IMR-90 (cell line): ENCODE data around the gene CCNQ. TPM values are rescaled to one million over a fixed set of nuclear protein-coding genes. Genes with fewer than 3 reads are reported as not detected.

Experiments
- ATAC-seq: fragments of 200-7000 bp; cut with Tn5 transposase; 2 replicates; pipeline ENCODE4 v1.9.1; 2020; ENCODE audit warnings: low read depth, mild to moderate bottlenecking, moderate library complexity
- BruUV-seq: library from RNA; stranded (reverse); fragments of 400-500 nt; replicated peaks from 2 replicates; lab custom pipeline; 2021; lab: Mats Ljungman, UMichigan
- CTCF ChIA-PET: fragments of 300-600 bp; formaldehyde crosslinking; extraction: SDS; loops from one replicate; lab custom pipeline; 2021; ENCODE audit warnings: antibody characterized with exemption; lab: Yijun Ruan, JAX
- POLR2A ChIA-PET: fragments of 300-600 bp; sonication (Branson Sonifier 250); formaldehyde crosslinking; loops from one replicate; lab custom pipeline; 2022; ENCODE audit warnings: antibody characterized with exemption; ENCODE audit not compliant: unreplicated experiment; lab: Charles Lee
- DNase-seq: peaks from one replicate; pipeline ENCODE4 v3.0.0; 2013
- H2AFZ ChIP-seq: replicated peaks from 2 replicates; pipeline ENCODE3; 2013; ENCODE audit warnings: low read length, mild to moderate bottlenecking; ENCODE audit not compliant: poor library complexity
- H2AK5ac ChIP-seq: 2 replicates; pipeline ENCODE4 v1.6.1; 2013; ENCODE audit warnings: low read depth, low read length, inconsistent platforms
- H2AK9ac ChIP-seq: replicated peaks from 2 replicates; pipeline ENCODE3; 2013; ENCODE audit warnings: mild to moderate bottlenecking, low read depth, low read length, moderate library complexity; ENCODE audit not compliant: poor library complexity
- H2BK120ac ChIP-seq: 2 replicates; pipeline ENCODE4 v1.6.1; 2013; ENCODE audit warnings: low read depth, low read length, inconsistent platforms
- H2BK15ac ChIP-seq: 3 replicates; pipeline ENCODE4 v1.6.1; 2013; ENCODE audit warnings: low read depth, low read length, inconsistent platforms
- H2BK20ac ChIP-seq: 2 replicates; pipeline ENCODE4 v1.6.1; 2013; ENCODE audit warnings: low read depth, mild to moderate bottlenecking, inconsistent platforms, low read length, moderate library complexity
- H2BK5ac ChIP-seq: 2 replicates; pipeline ENCODE4 v1.6.1; 2013; ENCODE audit warnings: mild to moderate bottlenecking, low read depth, low read length, inconsistent platforms; ENCODE audit not compliant: poor library complexity, severe bottlenecking
- H3K14ac ChIP-seq: replicated peaks from 2 replicates; pipeline ENCODE4 v1.6.1; 2013; ENCODE audit warnings: low read depth, low read length, inconsistent platforms
- H3K18ac ChIP-seq: 2 replicates; pipeline ENCODE4 v1.6.1; 2013; ENCODE audit warnings: low read depth, low read length, control low read depth
- H3K23ac ChIP-seq: 2 replicates; pipeline ENCODE4 v1.6.1; 2013; ENCODE audit warnings: low read depth, low read length, inconsistent platforms
- H3K27ac ChIP-seq: 2 replicates; pipeline ENCODE4 v1.5.1; 2013; ENCODE audit warnings: mild to moderate bottlenecking, control low read depth, low read length; ENCODE audit not compliant: insufficient read depth
- H3K27me3 ChIP-seq: 2 replicates; pipeline ENCODE4 v1.6.1; 2013; ENCODE audit warnings: low read length; ENCODE audit not compliant: control insufficient read depth, insufficient read depth
- H3K36me3 ChIP-seq: 2 replicates; pipeline ENCODE4 v1.6.1; 2013; ENCODE audit warnings: low read length, mixed read lengths; ENCODE audit not compliant: control insufficient read depth, insufficient read depth
- H3K4ac ChIP-seq: 2 replicates; pipeline ENCODE4 v1.6.1; 2013; ENCODE audit warnings: low read depth, low read length, inconsistent platforms
- H3K4me1 ChIP-seq: 2 replicates; pipeline ENCODE4 v1.6.1; 2013; ENCODE audit warnings: low read length, mixed read lengths; ENCODE audit not compliant: control insufficient read depth, insufficient read depth
- H3K4me2 ChIP-seq: 2 replicates; pipeline ENCODE4 v1.6.1; 2013; ENCODE audit warnings: low read depth, mild to moderate bottlenecking, control low read depth, low read length, moderate library complexity
- H3K4me3 ChIP-seq: 2 replicates; pipeline ENCODE4 v1.5.1; 2013; ENCODE audit warnings: low read depth, mild to moderate bottlenecking, control low read depth, low read length, moderate library complexity; ENCODE audit not compliant: insufficient read depth
- H3K56ac ChIP-seq: 2 replicates; pipeline ENCODE4 v1.6.1; 2013; ENCODE audit warnings: low read length, inconsistent platforms; ENCODE audit not compliant: insufficient read depth; ENCODE audit errors: extremely low read depth
- H3K79me1 ChIP-seq, 2 experiments: 2 replicates each; pipeline ENCODE4 v1.6.1; 2013; ENCODE audit warnings: low read length in 2 of 2, inconsistent platforms in 1 of 2, low read depth in 1 of 2
- H3K9ac ChIP-seq: 2 replicates; pipeline ENCODE4 v1.6.1; 2013; ENCODE audit warnings: low read depth, low read length, control low read depth
- H3K9me1 ChIP-seq: 2 replicates; pipeline ENCODE4 v1.6.1; 2013; ENCODE audit warnings: low read length, inconsistent platforms; ENCODE audit not compliant: insufficient read depth
- H3K9me3 ChIP-seq: 2 replicates; pipeline ENCODE4 v1.6.1; 2013; ENCODE audit warnings: low read length; ENCODE audit not compliant: control insufficient read depth, insufficient read depth
- H4K20me1 ChIP-seq: 2 replicates; pipeline ENCODE4 v1.6.1; 2013; ENCODE audit warnings: low read length, inconsistent platforms; ENCODE audit not compliant: insufficient read depth
- H4K5ac ChIP-seq: 2 replicates; pipeline ENCODE4 v1.6.1; 2013; ENCODE audit warnings: mild to moderate bottlenecking, low read depth, low read length, control low read depth
- H4K8ac ChIP-seq, 2 experiments: 2 replicates each; pipeline ENCODE4 v1.6.1; 2013; ENCODE audit warnings: low read depth in 2 of 2, low read length in 2 of 2, control low read depth in 1 of 2, inconsistent platforms in 1 of 2
- H4K91ac ChIP-seq: 2 replicates; pipeline ENCODE4 v1.6.1; 2013; ENCODE audit warnings: low read depth, low read length, inconsistent platforms; ENCODE audit not compliant: insufficient read depth
- BHLHE40 ChIP-seq: fragments of 150-350 bp; IDR thresholded peaks from 2 replicates; pipeline ENCODE4 v1.6.1; 2016; ENCODE audit warnings: mild to moderate bottlenecking, low read depth, low read length
- MAZ ChIP-seq: IDR thresholded peaks from 2 replicates; pipeline ENCODE4 v1.6.1; 2012; ENCODE audit warnings: low read depth, mild to moderate bottlenecking, low read length, improper control_type of control experiment, moderate library complexity, borderline replicate concordance
- RFX5 ChIP-seq: IDR thresholded peaks from 2 replicates; pipeline ENCODE4 v1.8.0; 2012; ENCODE audit warnings: low read depth, mild to moderate bottlenecking, low read length, moderate library complexity
- WGBS, 2 experiments: methylation state at CpG; one replicate each; pipeline versions ENCODE4 v1.1.5 to v1.1.7; 2013; ENCODE audit warnings: missing lambda C conversion rate in 2 of 2; ENCODE audit not compliant: insufficient read length in 1 of 2; ENCODE audit errors: extremely low coverage in 2 of 2; 5-methylcytosine and 5-hydroxymethylcytosine counted together
- dilution Hi-C: fragments of 300-500 bp; cut with HindIII; formaldehyde crosslinking; loops from one replicate; pipeline ENCODE4 v1.14.3; 2018; ENCODE audit warnings: low sequenced_read_pairs; ENCODE audit not compliant: unreplicated experiment
- in situ Hi-C: fragments of 300-500 bp; cut with MboI; formaldehyde crosslinking; loops from 3 replicates; pipeline ENCODE4 v1.14.3; 2019; ENCODE audit warnings: low sequenced_read_pairs, inconsistent platforms, mixed read lengths
- intact Hi-C: fragments of 100-400 bp; cut with micrococcal nuclease; formaldehyde crosslinking; loops from 2 replicates; pipeline ENCODE4 v1.10.0; 2022
- polyA plus RNA-seq, 3 experiments: library from polyadenylated mRNA; depleted of rRNA; stranded (reverse); fragments of >200 nt; gene quantifications; 2 replicates each; pipeline ENCODE4 v1.2.3, GENCODE V29; 2012; ENCODE audit warnings: low replicate concordance in 1 of 3
- total RNA-seq: library from RNA; depleted of rRNA; stranded (reverse); fragments of >200 nt; gene quantifications from 2 replicates; pipeline ENCODE4 v1.2.3, GENCODE V29; 2012

CCNQ gene
- total and polyA plus RNA-seq, 2 of the 4 experiments (the other 2 are of a cell fraction): 27.6 to 35.2 TPM

- H2BK15ac ChIP-seq: no peak overlapping the region
- H3K36me3 ChIP-seq: no peaks in the 10 kb centered on the region
- H4K5ac ChIP-seq: no peak overlapping the region
- H2BK20ac ChIP-seq: no peak overlapping the region
- TF ChIP-seq MAZ: no peak
- TF ChIP-seq RFX5: no peak
- no peak for TF ChIP-seq BHLHE40
- intact Hi-C loops (loop anchor here (1.0 kb wide), 2 partner anchors 109 to 128 kb away; no protein-coding TSS in a partner anchor), in situ Hi-C loops (no loop called here), dilution Hi-C loops (no loop called here)
- H3K27ac ChIP-seq: no peak overlapping the region
- no peak overlapping the region for H2BK120ac ChIP-seq
- no peak overlapping the region for H4K8ac ChIP-seq
- H2BK5ac ChIP-seq: no peak overlapping the region
- POLR2A ChIA-PET: no interaction called here
- ATAC-seq: no peak; the same call in 1 of the 2 replicates
- 71% methylated on average over 5 of the region's 9 CpGs; no CpG with 5 or more reads in 1 of the 2 experiments for WGBS, 2 experiments
- H4K20me1 ChIP-seq: no peaks in the 10 kb centered on the region
- no peak overlapping the region for H2AK5ac ChIP-seq
- no peak overlapping the region for H3K56ac ChIP-seq
- H3K23ac ChIP-seq: no peak overlapping the region
- H3K27me3 ChIP-seq: peaks cover 3% of the 10 kb centered on the region; the same call in 1 of the 2 replicates
- H3K4me2 ChIP-seq: no peak overlapping the region
- H3K4ac ChIP-seq: no peak overlapping the region
- H3K9me1 ChIP-seq: no peaks in the 10 kb centered on the region
- no peaks in the 10 kb centered on the region for H3K4me1 ChIP-seq
- DNase-seq: no peak
- no peak overlapping the region for H4K91ac ChIP-seq
- no peak overlapping the region for H2AK9ac ChIP-seq
- no peaks in the 10 kb centered on the region; the same call in 1 of the 2 replicates for H3K9me3 ChIP-seq
- H3K14ac ChIP-seq: no peak overlapping the region
- no peak overlapping the region for H2AFZ ChIP-seq
- no peaks in the 10 kb centered on the region for H3K79me1 ChIP-seq
- no peak overlapping the region for H3K18ac ChIP-seq
- CTCF ChIA-PET: interaction anchor here (0.5 to 1.1 kb wide), 4 partner anchors 13 to 526 kb away, joined by 3 to 5 read pairs (median 4); no protein-coding TSS in a partner anchor
- no peak overlapping the region for H3K4me3 ChIP-seq
- no TSS peak for BruUV-seq
- H3K9ac ChIP-seq: no peak overlapping the region
Observed at GRCh38 chrX:153539979-153540358, 59.0 kb downstream of the CCNQ start.
